GM21786 (cell line): Measurements from ENCODE around the gene BRI3BP.
A peak's percentile ranks its signal among the peaks of the same experiment; 100 is the strongest.
"Not testable (repeated sequence)": the region's sequence is repeated elsewhere in the genome, so short reads cannot be mapped to it uniquely, and the experiment has no call there.

Source experiments
- ATAC-seq: cut with Tn5 transposase; IDR thresholded peaks from one replicate; pipeline ENCODE4 v1.9.1; 2021; ENCODE audit not compliant: unreplicated experiment

Gene BRI3BP

GRCh38 chr12:125065021-125065918 is 71.8 kb downstream of the BRI3BP start, which contains the start of gene AACS:
TSS of gene AACS (plus strand) at chr12:125065435. CDS start at chr12:125065585, 150 bp downstream.
- ATAC-seq, result peak; percentile 82

GRCh38 chr12:125065919-125066570 is 72.6 kb downstream of the BRI3BP start:
- ATAC-seq, result peak; percentile 3

GRCh38 chr12:125068391-125068790 is 74.9 kb downstream of the BRI3BP start:
- no peak for ATAC-seq

GRCh38 chr12:125069616-125070015 is 76.2 kb downstream of the BRI3BP start:
- ATAC-seq, result no peak

- no peak for ATAC-seq
Measured at GRCh38 chr12:125070112-125070511, 76.7 kb downstream of the BRI3BP start.

- ATAC-seq, result no peak
Measured at GRCh38 chr12:125070661-125071390, 77.4 kb downstream of the BRI3BP start.

- no peak for ATAC-seq
Measured at GRCh38 chr12:125071456-125071855, 78.0 kb downstream of the BRI3BP start.

- ATAC-seq, result no peak
Measured at GRCh38 chr12:125072496-125072895, 79.1 kb downstream of the BRI3BP start.

- not testable (repeated sequence) for ATAC-seq
Measured at GRCh38 chr12:125074294-125074693, 80.8 kb downstream of the BRI3BP start.

- ATAC-seq, result no peak
Measured at GRCh38 chr12:125076103-125076502, 82.7 kb downstream of the BRI3BP start.

GRCh38 chr12:125079084-125079483 is 85.6 kb downstream of the BRI3BP start:
- ATAC-seq, result no peak

- no peak for ATAC-seq
Measured at GRCh38 chr12:125079648-125080645, 86.5 kb downstream of the BRI3BP start.
